Fibroblast of skin of right biceps (primary cell): ENCODE measurements around the gene ACE.

Source experiments
- DNase-seq: peaks from one replicate; pipeline ENCODE4 v3.0.0-alpha.2; 2013

ACE gene

GRCh38 chr17:63475491-63476412 is 1.1 kb upstream of the ACE start:
- DNase-seq, result no peak

GRCh38 chr17:63476459-63476853 is 405 bp upstream of the ACE start:
- peak; percentile 29 for DNase-seq

- no peak for DNase-seq
Observed at GRCh38 chr17:63477480-63478440, 899 bp downstream of the ACE start.

GRCh38 chr17:63478814-63479494 is 2.1 kb downstream of the ACE start:
- DNase-seq, result peak; percentile 92

GRCh38 chr17:63479495-63480184 is 2.8 kb downstream of the ACE start:
- DNase-seq, result no peak

- DNase-seq, result no peak
Observed at GRCh38 chr17:63480192-63480784, 3.4 kb downstream of the ACE start.

GRCh38 chr17:63480826-63481487 is 4.1 kb downstream of the ACE start:
- DNase-seq, result no peak

GRCh38 chr17:63481488-63481870 is 4.6 kb downstream of the ACE start:
- no peak for DNase-seq

GRCh38 chr17:63482509-63482908 is 5.6 kb downstream of the ACE start:
- no peak for DNase-seq

- no peak for DNase-seq
Observed at GRCh38 chr17:63483038-63483437, 6.2 kb downstream of the ACE start.

- no peak for DNase-seq
Observed at GRCh38 chr17:63483655-63484575, 7.1 kb downstream of the ACE start.

GRCh38 chr17:63486317-63487013 is 9.6 kb downstream of the ACE start:
- DNase-seq, result no peak

GRCh38 chr17:63487014-63487339 is 10.1 kb downstream of the ACE start:
- DNase-seq, result no peak

- no peak for DNase-seq
Observed at GRCh38 chr17:63488851-63489250, 12.0 kb downstream of the ACE start.

GRCh38 chr17:63489291-63489690 is 12.4 kb downstream of the ACE start:
- no peak for DNase-seq

GRCh38 chr17:63490329-63490728 is 13.5 kb downstream of the ACE start:
- DNase-seq, result no peak

- DNase-seq, result no peak
Observed at GRCh38 chr17:63490858-63491400, 14.1 kb downstream of the ACE start.

- no peak for DNase-seq
Observed at GRCh38 chr17:63491413-63491812, 14.6 kb downstream of the ACE start.

GRCh38 chr17:63491977-63492618 is 15.2 kb downstream of the ACE start:
- no peak for DNase-seq
